Epithelial cell of esophagus (primary cell): Measurements from ENCODE around the gene RAB44.

Experiments used
- DNase-seq: peaks from one replicate; pipeline ENCODE4 v3.0.0; 2010; ENCODE audit warnings: low read depth
- H3K4me3 ChIP-seq: 2 replicates; pipeline ENCODE4 v1.5.1; 2011; ENCODE audit warnings: mild to moderate bottlenecking, low read length, control low read depth
- CTCF ChIP-seq: IDR thresholded peaks from 2 replicates; pipeline ENCODE4 v1.5.1; 2011; ENCODE audit warnings: low read depth, mild to moderate bottlenecking, low read length, control low read depth, inconsistent platforms; ENCODE audit not compliant: insufficient read depth; ENCODE audit errors: missing control alignments

RAB44 gene

GRCh38 chr6:36698871-36699271 lies 1.2 kb downstream of the RAB44 start:
- DNase-seq = no peak
- no peak for TF ChIP-seq CTCF
- no peak overlapping the region for H3K4me3 ChIP-seq

GRCh38 chr6:36699348-36699747 lies 1.7 kb downstream of the RAB44 start:
- no peak overlapping the region for H3K4me3 ChIP-seq
- no peak for TF ChIP-seq CTCF
- no peak for DNase-seq

GRCh38 chr6:36700071-36700812 lies 2.6 kb downstream of the RAB44 start:
- no peak for DNase-seq
- H3K4me3 ChIP-seq = no peak overlapping the region
- no peak for TF ChIP-seq CTCF

- DNase-seq = no peak
- no peak for TF ChIP-seq CTCF
- H3K4me3 ChIP-seq = no peak overlapping the region
These were observed 3.2 kb downstream of the RAB44 start for GRCh38 chr6:36700831-36701230.

- no peak overlapping the region for H3K4me3 ChIP-seq
- TF ChIP-seq CTCF = peak; percentile 37
- DNase-seq = peak; percentile 46
These were observed 3.9 kb downstream of the RAB44 start for GRCh38 chr6:36701401-36701991.

- TF ChIP-seq CTCF = no peak
- no peak overlapping the region for H3K4me3 ChIP-seq
- no peak for DNase-seq
These were observed 5.0 kb downstream of the RAB44 start for GRCh38 chr6:36702656-36703055.
